Retinal pigment epithelial cell (primary cell): ENCODE measurements around the gene RNU2-1.

ENCODE experiments used
- DNase-seq: peaks from one replicate; pipeline ENCODE4 v3.0.0-alpha.2; 2010; ENCODE audit warnings: low read depth
- H3K4me3 ChIP-seq: 2 replicates; pipeline ENCODE4 v1.5.1; 2011; ENCODE audit warnings: mild to moderate bottlenecking, low read length, control low read depth, moderate library complexity
- CTCF ChIP-seq: conservative IDR thresholded peaks from 2 replicates; pipeline ENCODE4 v1.5.1; 2011; ENCODE audit warnings: low read depth, low read length, control low read depth, inconsistent platforms

The RNU2-1 gene

GRCh38 chr17:43216369-43216761 lies 17.4 kb downstream of the RNU2-1 start:
- no peak for DNase-seq
- no peak overlapping the region for H3K4me3 ChIP-seq
- TF ChIP-seq CTCF, result no peak

- no peak for TF ChIP-seq CTCF
- H3K4me3 ChIP-seq, result no peak overlapping the region
- no peak for DNase-seq
Observed at GRCh38 chr17:43215341-43215740, 18.4 kb downstream of the RNU2-1 start.

- no peak for TF ChIP-seq CTCF
- no peak for DNase-seq
- no peak overlapping the region for H3K4me3 ChIP-seq
Observed at GRCh38 chr17:43213545-43213944, 20.2 kb downstream of the RNU2-1 start.

- no peak for DNase-seq
- H3K4me3 ChIP-seq, result no peak overlapping the region
- TF ChIP-seq CTCF, result no peak
Observed at GRCh38 chr17:43212641-43213490, 20.9 kb downstream of the RNU2-1 start.

- peak within 1 kb of the TSS; percentile 70 for H3K4me3 ChIP-seq
- peak; percentile 36 for TF ChIP-seq CTCF
- DNase-seq, result peak; percentile 26
Observed at GRCh38 chr17:43211480-43212402, 22.0 kb downstream of the RNU2-1 start, which contains the start of gene TMEM106A. TSS of gene TMEM106A (plus strand) at chr17:43211875. CDS start at chr17:43213042, 1,167 bp downstream.

- H3K4me3 ChIP-seq, result peak overlapping the region; percentile 70
- TF ChIP-seq CTCF, result no peak
- no peak for DNase-seq
Observed at GRCh38 chr17:43211123-43211479, 22.7 kb downstream of the RNU2-1 start.
